HL-60 (cell line): ENCODE data around the gene CTSW.

ENCODE experiments used
- GABPA ChIP-seq: IDR thresholded peaks from 2 replicates; pipeline ENCODE4 v1.6.1; 2012; ENCODE audit warnings: low read depth
- POLR2AphosphoS5 ChIP-seq: IDR thresholded peaks from 2 replicates; pipeline ENCODE4 v1.6.1; 2012; ENCODE audit warnings: low read depth
- SPI1 ChIP-seq: IDR thresholded peaks from 2 replicates; pipeline ENCODE4 v1.6.1; 2012; ENCODE audit warnings: low read depth, mild to moderate bottlenecking, borderline replicate concordance
- TF ChIP-seq, protein P1 (sequence below): IDR thresholded peaks from one replicate; pipeline ENCODE4 v1.5.1; 2011; ENCODE audit warnings: low read length, control low read depth, inconsistent platforms; ENCODE audit not compliant: insufficient read depth
- TF ChIP-seq, protein P2 (sequence below): IDR thresholded peaks from 2 replicates; pipeline ENCODE4 v1.6.1; 2012; ENCODE audit warnings: low read depth; ENCODE audit not compliant: insufficient replicate concordance

DNA sequence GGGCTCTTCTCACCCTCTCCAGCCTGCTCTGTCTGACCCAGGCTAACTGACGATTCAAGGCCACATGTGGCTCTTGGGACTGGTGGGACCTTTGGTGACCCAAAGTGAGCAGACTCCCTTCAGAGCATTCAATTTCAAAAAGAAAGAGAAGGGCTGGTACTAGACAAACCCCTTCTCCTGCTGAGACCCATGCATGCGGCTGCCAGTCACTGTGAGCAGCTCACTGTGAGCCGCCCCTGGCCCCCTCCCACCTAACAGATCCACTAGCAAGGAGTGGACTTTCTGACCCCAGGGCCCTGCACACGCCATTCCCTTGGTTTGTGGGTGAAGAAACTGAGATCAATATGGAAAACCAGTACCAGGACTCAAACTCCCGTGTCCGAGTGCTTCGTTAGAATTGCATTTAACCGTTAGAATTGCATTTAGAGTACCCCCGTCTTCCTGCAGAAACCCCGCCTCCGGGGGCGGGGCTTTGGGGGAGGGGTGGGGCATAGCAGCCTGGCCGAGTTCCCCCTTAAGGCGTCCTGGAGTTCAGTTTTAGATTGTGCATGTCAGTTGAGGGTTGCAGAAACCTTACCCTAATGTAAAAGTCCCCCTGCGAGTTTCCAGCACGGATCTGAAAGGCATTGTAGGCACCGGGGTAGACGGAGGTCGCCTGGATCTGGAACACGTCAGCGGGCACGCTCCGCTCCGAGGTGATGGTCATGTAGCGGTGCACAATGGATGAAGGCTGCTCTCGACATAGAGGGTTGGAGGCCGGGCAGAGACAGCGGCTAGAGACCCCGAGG is 12.2 kb upstream of the CTSW start:
- TF ChIP-seq, protein P1, sequence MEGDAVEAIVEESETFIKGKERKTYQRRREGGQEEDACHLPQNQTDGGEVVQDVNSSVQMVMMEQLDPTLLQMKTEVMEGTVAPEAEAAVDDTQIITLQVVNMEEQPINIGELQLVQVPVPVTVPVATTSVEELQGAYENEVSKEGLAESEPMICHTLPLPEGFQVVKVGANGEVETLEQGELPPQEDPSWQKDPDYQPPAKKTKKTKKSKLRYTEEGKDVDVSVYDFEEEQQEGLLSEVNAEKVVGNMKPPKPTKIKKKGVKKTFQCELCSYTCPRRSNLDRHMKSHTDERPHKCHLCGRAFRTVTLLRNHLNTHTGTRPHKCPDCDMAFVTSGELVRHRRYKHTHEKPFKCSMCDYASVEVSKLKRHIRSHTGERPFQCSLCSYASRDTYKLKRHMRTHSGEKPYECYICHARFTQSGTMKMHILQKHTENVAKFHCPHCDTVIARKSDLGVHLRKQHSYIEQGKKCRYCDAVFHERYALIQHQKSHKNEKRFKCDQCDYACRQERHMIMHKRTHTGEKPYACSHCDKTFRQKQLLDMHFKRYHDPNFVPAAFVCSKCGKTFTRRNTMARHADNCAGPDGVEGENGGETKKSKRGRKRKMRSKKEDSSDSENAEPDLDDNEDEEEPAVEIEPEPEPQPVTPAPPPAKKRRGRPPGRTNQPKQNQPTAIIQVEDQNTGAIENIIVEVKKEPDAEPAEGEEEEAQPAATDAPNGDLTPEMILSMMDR: no peak
- TF ChIP-seq, protein P2, sequence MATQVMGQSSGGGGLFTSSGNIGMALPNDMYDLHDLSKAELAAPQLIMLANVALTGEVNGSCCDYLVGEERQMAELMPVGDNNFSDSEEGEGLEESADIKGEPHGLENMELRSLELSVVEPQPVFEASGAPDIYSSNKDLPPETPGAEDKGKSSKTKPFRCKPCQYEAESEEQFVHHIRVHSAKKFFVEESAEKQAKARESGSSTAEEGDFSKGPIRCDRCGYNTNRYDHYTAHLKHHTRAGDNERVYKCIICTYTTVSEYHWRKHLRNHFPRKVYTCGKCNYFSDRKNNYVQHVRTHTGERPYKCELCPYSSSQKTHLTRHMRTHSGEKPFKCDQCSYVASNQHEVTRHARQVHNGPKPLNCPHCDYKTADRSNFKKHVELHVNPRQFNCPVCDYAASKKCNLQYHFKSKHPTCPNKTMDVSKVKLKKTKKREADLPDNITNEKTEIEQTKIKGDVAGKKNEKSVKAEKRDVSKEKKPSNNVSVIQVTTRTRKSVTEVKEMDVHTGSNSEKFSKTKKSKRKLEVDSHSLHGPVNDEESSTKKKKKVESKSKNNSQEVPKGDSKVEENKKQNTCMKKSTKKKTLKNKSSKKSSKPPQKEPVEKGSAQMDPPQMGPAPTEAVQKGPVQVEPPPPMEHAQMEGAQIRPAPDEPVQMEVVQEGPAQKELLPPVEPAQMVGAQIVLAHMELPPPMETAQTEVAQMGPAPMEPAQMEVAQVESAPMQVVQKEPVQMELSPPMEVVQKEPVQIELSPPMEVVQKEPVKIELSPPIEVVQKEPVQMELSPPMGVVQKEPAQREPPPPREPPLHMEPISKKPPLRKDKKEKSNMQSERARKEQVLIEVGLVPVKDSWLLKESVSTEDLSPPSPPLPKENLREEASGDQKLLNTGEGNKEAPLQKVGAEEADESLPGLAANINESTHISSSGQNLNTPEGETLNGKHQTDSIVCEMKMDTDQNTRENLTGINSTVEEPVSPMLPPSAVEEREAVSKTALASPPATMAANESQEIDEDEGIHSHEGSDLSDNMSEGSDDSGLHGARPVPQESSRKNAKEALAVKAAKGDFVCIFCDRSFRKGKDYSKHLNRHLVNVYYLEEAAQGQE: no peak
- no peak for TF ChIP-seq POLR2AphosphoS5
- no peak for TF ChIP-seq GABPA
- no peak for TF ChIP-seq SPI1
